Panc1 (cell line): Measurements from ENCODE around the gene PPP1R9A.

Experiments
- POLR2AphosphoS5 ChIP-seq: IDR thresholded peaks from 2 replicates; pipeline ENCODE4 v1.6.1; 2012; ENCODE audit warnings: mild to moderate bottlenecking, low read depth, low read length, moderate library complexity
- SIN3A ChIP-seq: IDR thresholded peaks from 2 replicates; pipeline ENCODE4 v1.6.1; 2012; ENCODE audit warnings: low read depth, mild to moderate bottlenecking, low read length, moderate library complexity, borderline replicate concordance; ENCODE audit not compliant: insufficient read depth
- TF ChIP-seq, protein P1 (sequence below): fragments of 450-650 bp; IDR thresholded peaks from 2 replicates; pipeline ENCODE4 v1.5.1; 2017; ENCODE audit warnings: mild to moderate bottlenecking

DNA sequence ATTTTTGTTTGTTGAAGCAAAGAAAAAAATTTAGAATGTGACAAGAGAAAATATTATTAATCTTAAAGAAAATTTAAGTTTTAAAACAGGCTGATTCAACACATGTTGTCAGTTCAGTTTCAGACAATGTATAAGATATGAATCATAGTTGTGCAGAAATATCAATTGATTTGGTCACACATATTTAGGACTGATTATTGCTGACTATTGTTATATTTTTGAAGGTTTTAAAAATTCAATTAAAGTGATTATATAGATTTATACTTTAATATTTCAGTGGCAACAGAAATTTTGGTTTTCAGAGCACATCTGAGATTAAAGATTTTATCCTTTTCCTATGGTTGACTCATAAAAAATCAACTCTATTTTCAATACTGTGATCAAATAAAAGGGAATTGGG, 284.4 kb downstream of the PPP1R9A start:
- TF ChIP-seq, protein P1, sequence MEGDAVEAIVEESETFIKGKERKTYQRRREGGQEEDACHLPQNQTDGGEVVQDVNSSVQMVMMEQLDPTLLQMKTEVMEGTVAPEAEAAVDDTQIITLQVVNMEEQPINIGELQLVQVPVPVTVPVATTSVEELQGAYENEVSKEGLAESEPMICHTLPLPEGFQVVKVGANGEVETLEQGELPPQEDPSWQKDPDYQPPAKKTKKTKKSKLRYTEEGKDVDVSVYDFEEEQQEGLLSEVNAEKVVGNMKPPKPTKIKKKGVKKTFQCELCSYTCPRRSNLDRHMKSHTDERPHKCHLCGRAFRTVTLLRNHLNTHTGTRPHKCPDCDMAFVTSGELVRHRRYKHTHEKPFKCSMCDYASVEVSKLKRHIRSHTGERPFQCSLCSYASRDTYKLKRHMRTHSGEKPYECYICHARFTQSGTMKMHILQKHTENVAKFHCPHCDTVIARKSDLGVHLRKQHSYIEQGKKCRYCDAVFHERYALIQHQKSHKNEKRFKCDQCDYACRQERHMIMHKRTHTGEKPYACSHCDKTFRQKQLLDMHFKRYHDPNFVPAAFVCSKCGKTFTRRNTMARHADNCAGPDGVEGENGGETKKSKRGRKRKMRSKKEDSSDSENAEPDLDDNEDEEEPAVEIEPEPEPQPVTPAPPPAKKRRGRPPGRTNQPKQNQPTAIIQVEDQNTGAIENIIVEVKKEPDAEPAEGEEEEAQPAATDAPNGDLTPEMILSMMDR: no peak
- TF ChIP-seq POLR2AphosphoS5 (no peak), SIN3A (no peak)
